GM06990 (cell line): ENCODE data around the gene HESX1.

Experiments used
- DNase-seq: peaks from one replicate; pipeline ENCODE4 v3.0.0-alpha.2; 2011; ENCODE audit not compliant: insufficient read length; ENCODE audit errors: extremely low read depth
- H3K27me3 ChIP-seq: replicated peaks from 2 replicates; pipeline ENCODE4 v1.6.0; 2011; ENCODE audit warnings: low read length; ENCODE audit not compliant: control insufficient read depth, insufficient read depth
- H3K36me3 ChIP-seq: 2 replicates; pipeline ENCODE4 v1.5.1; 2011; ENCODE audit warnings: low read length; ENCODE audit not compliant: control insufficient read depth, insufficient read depth
- H3K4me3 ChIP-seq: replicated peaks from 2 replicates; pipeline ENCODE4 v1.5.1; 2011; ENCODE audit warnings: low read depth, mild to moderate bottlenecking, control low read depth, low read length
- TF ChIP-seq, protein P1 (sequence below): IDR thresholded peaks from 2 replicates; pipeline ENCODE4 v1.5.1; 2011; ENCODE audit warnings: low read length, control low read depth, mild to moderate bottlenecking, inconsistent platforms; ENCODE audit not compliant: insufficient read depth, poor library complexity, severe bottlenecking

The HESX1 gene

DNA sequence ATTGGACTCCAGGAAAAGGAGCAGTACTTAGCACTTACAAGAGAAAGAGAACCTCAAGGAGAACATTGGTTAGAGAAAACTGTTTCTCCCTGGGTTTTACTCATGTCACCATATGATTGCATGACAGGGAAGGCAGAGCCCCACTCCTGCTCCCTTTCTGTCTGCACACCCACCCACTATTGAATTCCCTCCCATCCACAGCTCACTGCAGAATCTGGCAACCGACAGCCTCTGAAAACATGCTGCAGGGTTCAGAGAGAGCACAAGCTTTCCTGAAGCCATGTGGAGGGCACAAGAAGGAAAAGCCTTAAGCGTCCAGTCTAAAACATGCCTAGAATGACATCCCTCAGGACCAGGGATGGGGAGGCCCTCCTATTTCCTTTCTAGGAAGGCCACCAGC lies 31.6 kb downstream of the HESX1 start:
- Histone ChIP-seq H3K4me3 (no peak overlapping the region), H3K27me3 (peaks cover 6% of the 10 kb centered on the region), H3K36me3 (no peaks in the 10 kb centered on the region)
- no peak for DNase-seq
- TF ChIP-seq, protein P1, sequence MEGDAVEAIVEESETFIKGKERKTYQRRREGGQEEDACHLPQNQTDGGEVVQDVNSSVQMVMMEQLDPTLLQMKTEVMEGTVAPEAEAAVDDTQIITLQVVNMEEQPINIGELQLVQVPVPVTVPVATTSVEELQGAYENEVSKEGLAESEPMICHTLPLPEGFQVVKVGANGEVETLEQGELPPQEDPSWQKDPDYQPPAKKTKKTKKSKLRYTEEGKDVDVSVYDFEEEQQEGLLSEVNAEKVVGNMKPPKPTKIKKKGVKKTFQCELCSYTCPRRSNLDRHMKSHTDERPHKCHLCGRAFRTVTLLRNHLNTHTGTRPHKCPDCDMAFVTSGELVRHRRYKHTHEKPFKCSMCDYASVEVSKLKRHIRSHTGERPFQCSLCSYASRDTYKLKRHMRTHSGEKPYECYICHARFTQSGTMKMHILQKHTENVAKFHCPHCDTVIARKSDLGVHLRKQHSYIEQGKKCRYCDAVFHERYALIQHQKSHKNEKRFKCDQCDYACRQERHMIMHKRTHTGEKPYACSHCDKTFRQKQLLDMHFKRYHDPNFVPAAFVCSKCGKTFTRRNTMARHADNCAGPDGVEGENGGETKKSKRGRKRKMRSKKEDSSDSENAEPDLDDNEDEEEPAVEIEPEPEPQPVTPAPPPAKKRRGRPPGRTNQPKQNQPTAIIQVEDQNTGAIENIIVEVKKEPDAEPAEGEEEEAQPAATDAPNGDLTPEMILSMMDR = no peak

DNA sequence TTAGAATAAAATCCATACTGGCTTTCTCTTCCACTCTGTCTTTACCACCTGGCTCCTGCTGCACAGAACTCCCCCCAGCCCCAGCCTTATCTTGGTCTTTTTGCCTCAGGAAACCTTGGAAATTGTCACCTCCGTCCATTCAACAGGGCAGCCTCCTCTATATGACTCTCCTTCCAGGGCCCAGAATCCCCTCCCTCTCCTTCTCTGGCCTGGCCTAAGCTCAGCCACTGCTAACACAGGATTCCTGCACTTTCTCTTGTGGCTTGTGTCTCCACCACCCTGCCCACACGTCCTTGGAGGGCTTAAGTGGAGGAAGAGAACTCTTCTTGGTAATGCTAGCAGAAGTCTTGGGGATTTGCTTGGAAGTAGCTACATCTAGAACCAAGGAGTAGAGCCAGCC lies 33.1 kb downstream of the HESX1 start:
- no peak for DNase-seq
- no peaks in the 10 kb centered on the region for H3K36me3 ChIP-seq
- peaks cover 6% of the 10 kb centered on the region for H3K27me3 ChIP-seq
- TF ChIP-seq, protein P1 = no peak
- no peak overlapping the region for H3K4me3 ChIP-seq

DNA sequence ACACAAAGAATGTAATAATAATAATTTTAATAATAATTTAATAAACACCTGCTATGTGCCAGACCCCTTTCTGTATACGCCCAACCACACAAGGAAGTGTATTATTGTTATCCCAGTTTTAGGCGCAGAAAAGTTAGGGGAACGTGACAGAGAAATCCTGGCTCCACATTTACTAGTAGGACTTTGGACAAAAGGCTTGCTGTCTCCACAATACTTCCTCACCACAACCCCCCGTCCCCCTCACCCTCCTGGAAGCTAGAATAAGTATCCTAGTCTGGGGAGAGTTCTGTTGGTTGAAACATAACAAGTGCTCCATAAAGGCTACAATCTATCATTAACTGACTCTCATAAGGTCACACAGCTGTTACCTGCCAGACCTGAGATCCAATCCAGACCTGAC lies 34.1 kb downstream of the HESX1 start:
- H3K27me3 ChIP-seq = peaks cover 6% of the 10 kb centered on the region
- no peak for DNase-seq
- H3K4me3 ChIP-seq = no peak overlapping the region
- no peaks in the 10 kb centered on the region for H3K36me3 ChIP-seq
- TF ChIP-seq, protein P1 = no peak

GRCh38 chr3:57164657-57165573 lies 34.9 kb downstream of the HESX1 start, which contains the start of gene IL17RD:
TSS of gene IL17RD (minus strand) at chr3:57165353. CDS start at chr3:57165286, 67 bp downstream.
- Histone ChIP-seq H3K27me3 (peaks cover 6% of the 10 kb centered on the region), H3K4me3 (peak within 1 kb of the TSS; percentile 57), H3K36me3 (no peaks in the 10 kb centered on the region)
- DNase-seq = peak; percentile 63
- TF ChIP-seq, protein P1 = no peak

GRCh38 chr3:57164217-57164656 lies 35.5 kb downstream of the HESX1 start:
- TF ChIP-seq, protein P1 = no peak
- peaks cover 6% of the 10 kb centered on the region for H3K27me3 ChIP-seq
- no peak overlapping the region for H3K4me3 ChIP-seq
- no peaks in the 10 kb centered on the region for H3K36me3 ChIP-seq
- DNase-seq = peak; percentile 15

DNA sequence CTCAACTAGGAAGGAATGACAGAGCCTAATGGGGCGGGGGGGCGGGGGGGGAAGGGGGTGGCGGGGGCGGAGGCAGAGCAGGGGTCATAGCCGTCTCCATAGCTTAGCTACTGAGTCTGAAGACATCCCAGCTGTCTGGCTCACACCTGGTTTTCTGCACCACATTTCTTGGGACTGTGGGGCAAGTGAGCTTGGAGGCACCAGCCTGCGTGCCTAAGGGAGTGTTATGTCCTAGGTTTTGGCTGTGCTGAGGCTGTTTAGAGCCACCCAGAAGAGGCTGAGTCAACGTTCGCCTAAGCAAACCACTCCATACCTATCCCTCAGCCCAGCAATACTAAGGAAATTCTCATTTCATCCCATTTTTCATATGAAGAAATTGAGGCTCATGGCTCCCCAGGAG lies 36.0 kb downstream of the HESX1 start:
- no peaks in the 10 kb centered on the region for H3K36me3 ChIP-seq
- H3K27me3 ChIP-seq = peaks cover 6% of the 10 kb centered on the region
- TF ChIP-seq, protein P1 = no peak
- no peak for DNase-seq
- H3K4me3 ChIP-seq = no peak overlapping the region
